Stimulated activated CD8-positive, alpha-beta memory T cell treated with anti-CD3 and anti-CD28 coated beads, Interleukin-4, amount 100 ng/mL, for 1 hour (primary cell): ENCODE data around the gene RSAD2.
A peak's percentile ranks its signal among the peaks of the same experiment; 100 is the strongest.
"Not testable (repeated sequence)": the region's sequence is repeated elsewhere in the genome, so short reads cannot be mapped to it uniquely, and the experiment has no call there.

Experiments used
- DNase-seq, 2 donors: peaks; one replicate each; pipeline ENCODE4 v3.0.0-alpha.2; 2020; ENCODE audit warnings: low read depth in 2 of 2, low spot score in 1 of 2

Gene RSAD2

DNA sequence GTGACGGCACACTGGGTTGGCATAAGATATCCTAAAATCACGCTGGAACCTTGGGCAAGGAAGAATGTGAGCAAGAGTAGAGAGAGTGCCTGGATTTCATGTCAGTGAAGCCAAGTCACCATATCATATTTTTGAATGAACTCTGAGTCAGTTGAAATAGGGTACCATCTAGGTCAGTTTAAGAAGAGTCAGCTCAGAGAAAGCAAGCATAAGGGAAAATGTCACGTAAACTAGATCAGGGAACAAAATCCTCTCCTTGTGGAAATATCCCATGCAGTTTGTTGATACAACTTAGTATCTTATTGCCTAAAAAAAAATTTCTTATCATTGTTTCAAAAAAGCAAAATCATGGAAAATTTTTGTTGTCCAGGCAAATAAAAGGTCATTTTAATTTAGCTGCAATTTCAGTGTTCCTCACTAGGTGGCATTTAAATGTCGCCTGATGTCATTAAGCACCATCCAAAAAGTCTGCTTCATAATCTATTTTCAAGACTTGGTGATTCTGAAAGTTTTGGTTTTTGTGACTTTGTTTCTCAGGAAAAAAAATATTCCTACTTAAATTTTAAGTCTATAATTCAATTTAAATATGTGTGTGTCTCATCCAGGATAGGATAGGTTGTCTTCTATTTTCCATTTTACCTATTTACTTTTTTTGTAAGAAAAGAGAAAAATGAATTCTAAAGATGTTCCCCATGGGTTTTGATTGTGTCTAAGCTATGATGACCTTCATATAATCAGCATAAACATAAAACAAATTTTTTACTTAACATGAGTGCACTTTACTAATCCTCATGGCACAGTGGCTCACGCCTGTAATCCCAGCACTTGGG, 19.6 kb downstream of the RSAD2 start:
- no peak for DNase-seq

DNA sequence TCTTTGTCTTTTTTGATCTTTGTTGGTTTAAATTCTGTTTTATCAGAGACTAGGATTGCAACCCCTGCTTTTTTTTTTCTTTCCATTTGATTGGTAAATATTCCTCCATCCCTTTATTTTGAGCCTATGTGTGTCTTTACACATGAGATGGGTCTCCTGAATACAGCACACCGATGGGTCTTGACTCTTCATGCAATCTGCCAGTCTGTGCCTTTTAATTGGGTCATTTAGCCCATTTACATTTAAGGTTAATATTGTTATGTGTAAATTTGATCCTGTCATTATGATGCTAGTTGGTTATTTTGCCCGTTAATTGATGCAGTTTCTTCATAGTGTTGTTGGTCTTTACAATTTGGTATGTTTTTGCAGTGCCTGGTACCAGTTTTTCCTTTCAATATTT, 25.0 kb downstream of the RSAD2 start:
- DNase-seq = not testable (repeated sequence)

DNA sequence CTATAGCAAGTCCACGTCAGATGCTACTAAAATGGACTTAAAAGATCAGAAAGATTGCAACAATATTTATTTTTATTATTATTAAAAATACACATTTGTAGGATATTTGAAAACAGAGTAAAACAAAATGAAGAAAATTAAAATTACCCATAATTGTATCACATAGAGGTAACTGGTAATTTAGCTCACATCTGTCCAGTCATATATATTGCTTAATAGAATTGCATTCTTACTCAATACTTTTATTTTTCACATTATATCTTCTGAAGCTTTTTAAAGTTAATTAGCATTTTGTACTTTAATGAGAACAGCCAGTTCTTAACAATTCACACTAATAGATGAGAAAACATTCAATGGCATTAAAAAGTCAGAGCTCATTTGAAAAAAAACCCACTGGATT, 28.1 kb downstream of the RSAD2 start:
- no peak for DNase-seq

DNA sequence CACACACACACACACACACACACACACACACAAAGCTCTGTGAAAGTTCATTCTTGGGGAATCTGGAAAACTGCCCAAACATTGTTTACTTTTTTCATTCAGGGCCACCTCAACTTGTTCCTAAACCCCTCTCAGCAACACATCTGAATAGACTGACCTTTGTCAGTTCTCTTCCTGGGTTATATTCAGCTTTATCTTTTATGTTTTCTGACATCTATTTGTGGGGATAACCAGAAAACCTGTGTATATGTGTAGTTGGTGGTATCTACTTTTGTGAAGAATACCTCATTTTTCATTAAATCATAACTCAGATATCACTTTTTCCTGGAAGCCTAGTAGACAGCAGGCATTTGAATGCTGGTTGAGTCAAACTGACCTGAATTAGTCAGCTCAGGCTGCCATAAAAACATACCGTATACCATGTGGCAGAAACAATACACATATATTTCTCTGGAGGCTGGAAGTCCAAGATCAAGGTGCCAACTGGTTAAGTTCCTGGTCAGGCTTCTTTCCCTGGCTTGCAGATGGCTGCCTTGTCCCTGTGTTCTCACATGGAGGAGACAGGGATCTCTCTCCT, 28.7 kb downstream of the RSAD2 start:
- DNase-seq = no peak

DNA sequence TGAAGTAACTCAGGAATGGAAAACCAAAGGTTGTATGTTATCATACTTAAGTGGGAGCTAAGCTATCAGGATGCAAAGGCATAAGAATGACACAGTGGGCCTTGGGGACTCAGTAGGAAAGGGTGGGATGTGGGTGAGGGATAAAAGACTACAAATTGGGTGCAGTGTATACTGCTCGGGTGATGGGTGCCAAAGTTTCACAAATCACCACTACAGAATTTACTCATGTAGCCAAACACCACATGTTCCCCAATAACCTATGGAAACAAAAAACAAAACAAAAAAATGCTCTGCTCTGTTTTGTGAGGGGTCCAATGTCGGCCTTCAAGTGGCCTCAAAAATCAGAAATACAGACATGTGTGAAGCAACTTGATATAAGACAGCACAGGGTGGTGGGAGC, 30.7 kb downstream of the RSAD2 start:
- no peak for DNase-seq

DNA sequence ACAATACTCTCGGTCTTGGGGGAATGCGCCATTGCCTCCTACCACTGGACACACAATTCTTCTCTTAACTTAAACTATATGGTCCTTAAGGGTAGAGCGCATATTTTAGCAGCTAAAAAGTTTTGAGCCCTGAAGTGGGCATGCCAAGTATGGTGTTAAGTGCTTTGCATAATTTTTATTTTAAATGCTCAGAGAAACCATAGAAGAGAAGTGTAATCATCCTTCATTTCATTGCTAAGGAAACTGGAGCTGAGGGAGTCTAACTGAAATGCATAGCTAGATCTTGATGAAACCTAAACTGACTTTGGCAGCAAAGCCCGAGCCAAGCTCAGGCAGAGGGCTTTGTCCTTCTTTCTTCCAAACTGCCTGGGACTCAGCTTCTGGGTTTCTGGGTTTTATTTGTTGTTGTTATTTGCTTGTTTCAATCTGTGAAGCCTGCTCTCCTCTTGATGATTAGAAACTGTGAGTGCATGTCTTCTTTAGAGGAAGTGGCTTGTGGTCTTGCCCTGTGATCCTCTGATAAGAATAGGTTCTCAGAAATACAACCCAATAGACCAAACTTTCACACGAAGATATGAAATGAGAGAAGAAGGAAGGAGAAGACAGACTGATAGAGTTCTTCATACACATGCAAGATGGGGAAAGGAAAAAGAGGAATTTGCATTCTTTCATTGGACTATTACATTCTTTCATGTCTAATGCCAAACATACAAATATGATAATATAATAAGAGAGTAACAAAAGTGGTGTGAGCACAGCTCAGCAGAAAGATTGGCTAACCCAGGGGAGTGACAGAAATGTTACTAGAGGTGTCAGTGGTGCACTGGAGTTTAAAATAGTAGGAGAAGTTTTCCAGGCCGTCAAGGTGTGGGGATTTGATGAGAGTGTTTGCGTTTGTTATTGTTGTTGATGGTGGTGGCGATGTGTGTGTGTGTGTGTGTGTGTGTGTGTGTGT, 32.1 kb downstream of the RSAD2 start:
- no peak for DNase-seq

DNA sequence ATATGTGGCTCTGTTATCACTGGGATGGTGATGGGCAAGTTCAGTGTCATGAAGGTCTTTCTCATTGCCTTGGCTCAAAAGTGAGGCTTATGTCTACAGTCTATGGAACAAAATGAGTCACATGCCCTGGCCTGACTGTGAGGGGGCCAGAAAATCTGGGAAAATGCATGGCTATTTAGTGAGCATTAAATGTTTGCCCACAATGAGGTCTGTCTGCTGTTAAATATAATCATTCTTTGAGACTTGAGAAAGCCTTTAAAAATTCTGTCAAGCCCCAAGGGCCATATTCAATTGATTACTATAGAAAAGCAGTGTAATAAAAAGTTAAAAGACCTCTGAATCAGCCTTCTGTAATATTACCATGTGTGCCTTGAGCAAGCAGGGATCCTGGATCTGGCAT, 34.1 kb downstream of the RSAD2 start:
- no peak for DNase-seq

DNA sequence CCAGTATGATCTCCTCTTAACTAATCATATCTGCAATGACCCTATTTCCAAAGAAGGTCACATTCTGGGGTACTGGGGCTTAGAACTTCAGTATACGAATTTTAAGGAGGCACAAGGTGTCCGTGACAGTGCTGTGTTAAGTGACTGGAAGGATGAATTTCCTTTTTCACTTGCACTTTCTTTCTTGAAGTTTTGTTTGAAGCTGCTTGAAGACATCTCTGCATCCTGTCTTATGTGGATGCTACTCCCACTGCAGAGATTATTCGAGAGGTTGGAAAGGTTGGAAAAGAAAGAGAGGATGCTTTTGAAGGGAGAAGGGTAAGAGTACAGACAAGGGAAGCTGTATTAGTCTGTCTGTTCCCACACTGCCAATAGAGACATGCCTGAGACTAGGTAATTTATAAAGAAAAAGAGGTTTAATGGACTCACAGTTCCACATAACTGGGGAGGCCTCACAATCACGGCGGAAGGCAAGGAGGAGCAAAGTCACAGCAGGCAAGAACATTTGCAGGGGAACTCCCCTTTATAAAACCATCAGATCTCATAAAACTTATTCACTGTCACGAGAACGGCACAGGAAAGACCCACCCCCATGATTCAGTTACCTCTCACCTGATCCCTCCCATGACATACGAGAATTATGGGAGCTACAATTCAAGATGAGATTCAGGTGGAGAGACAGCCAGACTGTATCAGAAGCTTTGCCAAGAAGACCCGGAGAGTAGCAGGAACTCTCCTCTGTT, 36.0 kb downstream of the RSAD2 start:
- DNase-seq = no peak

DNA sequence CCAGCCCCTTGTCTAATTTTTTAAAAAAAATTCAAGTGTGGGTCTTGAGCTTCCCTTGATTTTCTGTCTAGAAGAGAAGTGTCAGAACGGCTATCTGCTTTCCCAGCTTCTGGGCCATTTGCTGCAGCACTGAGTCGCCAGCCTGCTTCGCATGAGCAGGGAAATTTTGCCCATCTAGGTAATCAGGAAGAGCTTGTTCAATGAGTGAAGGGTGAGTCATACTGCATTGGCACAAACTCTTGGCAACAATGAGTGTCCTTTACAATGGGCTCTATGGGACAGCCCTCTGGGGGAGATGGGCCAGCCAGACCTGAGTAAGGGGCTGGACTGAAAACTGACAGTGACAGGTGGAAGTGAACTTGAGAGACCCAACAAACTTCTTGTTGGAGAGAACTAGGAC, 37.3 kb downstream of the RSAD2 start:
- DNase-seq = no peak

DNA sequence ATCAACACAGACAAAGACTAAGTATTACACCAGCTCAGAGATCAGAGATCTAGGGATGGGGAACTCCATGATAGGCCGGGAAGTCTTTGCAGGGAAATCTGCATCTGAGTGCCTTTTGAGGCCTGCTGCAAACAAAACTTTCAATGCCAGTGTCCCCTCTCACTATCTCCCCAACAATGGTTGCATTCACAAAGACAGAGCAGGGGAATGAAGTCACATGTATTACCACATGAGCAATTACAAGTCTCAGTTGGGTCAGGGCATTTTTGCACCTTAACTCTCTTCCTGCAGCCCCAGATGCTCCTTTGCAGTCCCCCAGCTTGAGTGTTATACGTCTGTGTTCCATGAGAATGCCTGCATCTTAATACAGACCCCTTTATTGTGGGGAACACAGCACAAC, 37.8 kb downstream of the RSAD2 start:
- DNase-seq = no peak

DNA sequence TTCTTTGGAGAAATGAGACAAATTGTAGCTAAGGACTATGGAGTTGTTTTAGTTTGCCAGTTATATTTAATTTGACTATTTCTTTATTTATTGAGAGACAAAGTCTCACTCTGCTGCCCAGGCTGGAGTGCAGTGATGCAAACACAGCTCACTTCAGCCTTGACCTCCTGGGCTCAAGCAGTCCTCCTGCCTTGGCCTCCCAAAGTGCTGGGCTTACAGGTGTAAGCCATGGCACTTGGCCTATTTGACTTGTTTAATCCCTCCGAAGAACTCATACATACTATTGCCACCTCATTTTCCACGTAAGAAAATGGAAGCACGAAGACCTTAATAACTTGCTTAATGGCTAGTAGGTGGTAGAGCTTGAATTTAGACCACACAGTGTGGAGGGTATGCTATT, 38.6 kb downstream of the RSAD2 start:
- DNase-seq = no peak

DNA sequence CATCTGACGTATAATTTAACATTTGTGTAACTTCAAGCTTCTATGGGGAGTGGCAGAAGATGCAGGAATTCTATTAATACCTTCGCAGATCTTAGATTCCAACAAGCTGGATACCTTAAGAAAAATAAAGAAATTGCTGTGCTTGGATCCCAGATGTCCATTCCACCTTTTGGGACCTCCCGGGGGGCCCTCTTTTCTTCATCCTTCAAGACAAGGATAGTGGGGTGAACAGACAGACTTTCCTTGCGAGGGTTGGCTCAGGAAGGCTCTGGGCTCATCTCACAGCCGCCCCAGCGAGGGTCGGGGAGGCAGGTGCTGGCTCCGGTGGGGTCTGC, 39.1 kb downstream of the RSAD2 start:
- DNase-seq = no peak

DNA sequence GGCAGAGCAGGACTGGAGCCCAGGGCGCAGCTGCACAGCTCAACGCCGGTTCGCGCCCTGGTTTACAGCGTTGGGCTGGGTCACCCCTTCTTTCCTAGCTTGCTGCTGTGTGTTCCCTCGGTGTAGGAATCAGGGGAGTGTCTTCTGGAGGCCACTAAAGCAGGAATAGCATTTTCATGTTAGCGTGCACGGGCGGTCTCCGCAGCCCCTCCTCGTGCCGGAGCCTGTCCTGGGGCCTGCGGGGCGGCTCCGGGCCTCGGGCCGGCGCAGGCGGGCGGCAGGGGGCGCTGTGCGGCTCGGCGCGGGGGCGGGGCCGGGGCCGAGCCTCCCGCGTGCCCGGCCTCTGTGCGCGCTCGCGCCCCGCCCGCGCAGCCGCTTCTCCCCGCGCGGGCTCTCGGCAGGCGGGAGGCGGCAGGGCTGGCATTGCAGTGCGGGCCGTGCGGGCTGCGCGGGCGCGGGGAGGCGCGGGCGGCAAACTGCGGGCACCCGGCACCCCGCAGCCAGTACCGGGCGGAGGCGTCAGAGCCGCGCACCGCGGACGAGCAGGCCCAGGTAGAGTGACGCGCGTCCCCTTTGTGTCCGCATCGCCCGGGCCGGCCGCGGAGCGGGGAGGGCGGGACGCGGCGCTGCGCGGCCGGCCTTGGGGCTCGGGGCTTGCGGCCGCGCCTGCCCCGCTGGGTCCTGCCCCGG, 39.6 kb downstream of the RSAD2 start, which contains the start of gene RNF144A:
Gene RNF144A, plus strand, starts transcription at position 342 of the 690 bp plus-strand sequence. CDS start 79,515 bp downstream, outside the sequence.
- peak; percentile 33 to 52 for DNase-seq

DNA sequence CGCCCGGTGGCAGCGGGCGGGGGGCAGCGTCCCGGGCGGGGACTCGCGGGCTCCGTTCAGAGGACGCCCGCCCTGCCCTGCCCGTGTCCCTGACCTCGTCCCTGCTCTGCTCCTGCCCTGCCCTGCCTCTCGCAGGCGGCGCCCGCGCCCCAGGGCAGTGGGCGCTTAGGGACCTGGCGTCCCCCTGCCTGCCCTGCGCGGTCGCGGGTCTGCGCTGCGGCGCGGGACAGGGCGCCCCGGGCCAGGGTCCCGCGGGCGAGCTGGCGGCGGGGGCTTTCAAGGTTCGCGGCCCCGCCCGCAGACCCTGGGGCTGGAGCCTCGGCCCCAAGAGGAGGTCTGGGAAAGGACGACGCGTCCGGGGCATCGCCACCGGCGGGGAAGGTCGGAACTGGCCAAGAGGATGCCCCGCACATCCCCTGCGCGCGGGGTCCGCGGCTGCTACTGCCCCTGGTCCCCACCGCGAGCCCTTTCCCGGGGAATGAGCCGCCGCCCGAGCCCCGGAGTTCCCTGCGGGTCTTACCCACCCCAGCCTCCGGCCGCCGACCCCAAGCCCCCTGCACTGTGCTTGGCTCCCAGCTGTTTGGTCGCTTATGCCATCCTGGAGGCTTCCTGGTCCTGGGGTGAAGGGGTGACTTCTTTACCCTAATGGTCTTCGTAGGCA, 40.3 kb downstream of the RSAD2 start:
- no peak for DNase-seq

DNA sequence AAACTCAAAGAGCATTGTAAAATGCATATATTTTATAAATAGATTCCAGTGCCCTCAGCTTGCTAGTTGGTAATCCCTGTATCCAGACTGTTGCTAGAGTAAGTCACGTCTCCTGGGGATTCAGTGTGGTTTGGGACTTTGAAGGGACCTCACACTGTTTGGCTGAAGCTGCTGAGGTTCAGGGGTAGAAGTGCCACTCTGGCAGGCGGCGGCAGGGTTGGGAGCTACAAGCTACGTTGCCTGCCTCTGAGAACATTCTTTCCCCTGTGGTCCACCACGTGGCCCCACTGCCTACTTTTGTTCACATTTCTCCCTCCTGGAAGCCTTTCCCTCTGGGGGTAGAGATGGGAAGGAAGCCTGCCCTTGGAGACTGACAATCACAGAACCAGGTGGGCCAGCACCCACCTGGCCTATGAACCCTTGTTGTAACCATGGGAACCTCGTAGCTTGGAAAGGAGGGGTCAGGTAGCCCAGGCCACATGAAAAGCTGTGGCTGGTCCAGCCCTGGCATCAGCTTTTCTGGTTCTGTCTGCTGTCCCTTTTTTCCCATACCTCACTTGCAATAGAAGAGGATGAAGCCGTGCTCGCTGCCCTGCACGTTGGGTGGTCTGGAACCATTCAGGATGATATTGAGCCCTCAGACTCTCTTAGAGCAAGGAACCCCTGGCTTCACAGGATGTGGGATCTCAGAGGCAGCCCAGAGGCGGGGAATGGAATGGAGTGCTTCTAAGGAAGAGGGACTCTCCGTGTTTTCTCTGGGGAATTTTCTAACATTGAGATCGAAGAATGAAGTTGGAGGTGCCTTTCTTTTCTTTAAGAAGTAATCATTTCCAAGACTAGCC, 42.5 kb downstream of the RSAD2 start:
- no peak for DNase-seq

DNA sequence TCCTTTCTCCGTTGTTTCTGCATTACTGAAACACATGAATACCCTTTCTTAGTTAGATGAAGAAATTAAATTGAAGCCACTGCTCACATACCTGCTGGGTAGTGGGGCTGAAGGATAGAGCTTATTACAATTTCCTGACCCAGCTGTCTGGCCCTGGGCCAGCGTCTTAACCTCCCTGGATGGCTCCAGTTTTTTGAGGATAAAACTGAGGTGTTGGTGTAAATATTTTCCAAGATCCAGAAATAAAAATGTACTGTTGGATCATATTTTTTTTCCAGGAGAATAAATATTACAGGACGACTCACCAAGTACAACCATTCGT, 43.1 kb downstream of the RSAD2 start:
- DNase-seq = no peak

DNA sequence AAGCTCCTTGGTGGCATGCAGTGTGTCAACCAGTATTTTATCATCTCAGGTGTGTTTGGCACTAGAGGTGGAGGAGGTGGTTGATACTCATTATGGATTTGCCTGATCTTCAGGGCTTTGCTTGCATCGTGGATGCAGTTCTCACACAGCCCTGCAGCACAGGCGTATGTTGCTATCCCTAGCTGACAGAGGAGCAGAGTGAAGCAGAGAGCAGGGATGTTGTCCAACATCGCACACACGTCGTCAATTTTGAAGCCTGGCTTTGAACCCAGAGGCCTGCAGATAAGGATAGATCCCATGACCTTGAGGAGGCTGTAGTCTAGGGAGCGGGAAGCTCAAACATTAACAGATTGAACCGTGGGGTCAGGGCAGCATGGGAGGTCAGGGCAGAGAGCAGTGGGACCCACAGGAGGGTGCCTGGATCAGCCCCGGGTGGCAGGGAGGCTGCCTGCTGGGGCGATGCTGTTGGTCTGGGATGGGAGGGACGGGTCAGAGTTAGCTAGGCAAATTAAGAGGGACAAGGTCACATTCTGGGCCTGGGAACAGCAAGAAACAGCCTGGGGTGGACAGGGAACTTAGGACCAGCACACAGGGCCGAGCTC, 43.8 kb downstream of the RSAD2 start:
- DNase-seq = no peak

DNA sequence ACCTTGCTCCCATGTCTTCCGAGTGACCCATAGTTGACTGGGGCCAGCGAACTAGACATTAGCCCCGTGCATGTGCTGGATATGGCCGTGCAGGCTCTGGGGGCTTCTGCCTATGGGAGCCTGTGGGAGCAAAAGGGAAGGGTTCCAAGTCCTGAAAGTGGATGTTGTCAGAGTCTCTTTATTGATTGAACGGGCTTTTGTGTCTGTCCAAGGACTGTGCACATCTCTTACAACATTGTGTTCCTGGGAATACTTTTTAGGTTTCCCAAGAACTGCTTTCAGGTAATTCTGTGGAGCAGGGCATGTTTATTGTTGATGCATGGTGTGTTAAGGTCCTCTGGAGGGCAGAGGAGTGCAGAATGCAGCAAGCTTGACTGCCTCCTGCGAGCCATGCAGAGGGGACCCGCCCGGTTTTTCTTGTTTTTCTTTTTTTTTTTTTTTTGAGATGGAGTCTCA, 44.7 kb downstream of the RSAD2 start:
- no peak for DNase-seq

DNA sequence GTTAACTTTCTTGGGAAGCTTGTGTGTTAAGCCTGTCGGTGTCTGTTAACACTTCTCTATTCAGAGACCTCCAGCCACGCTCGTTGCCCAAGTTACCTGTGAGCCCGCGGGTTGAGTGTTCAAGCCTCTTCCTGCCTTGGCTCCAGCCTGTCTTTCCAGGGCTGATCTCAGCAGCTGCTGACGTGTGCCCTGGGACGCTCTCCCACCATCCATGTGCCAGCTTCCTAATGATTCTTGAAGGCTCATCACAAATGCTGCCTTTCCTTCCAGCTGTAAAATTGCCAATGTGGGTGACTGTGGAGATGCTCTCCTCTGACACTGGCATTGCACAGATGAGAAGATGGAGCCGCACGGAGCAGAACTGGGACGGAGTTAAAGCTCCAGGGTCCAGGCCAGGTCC, 45.7 kb downstream of the RSAD2 start:
- no peak for DNase-seq
